ENCODE measurements around the gene MRLN.

DNA sequence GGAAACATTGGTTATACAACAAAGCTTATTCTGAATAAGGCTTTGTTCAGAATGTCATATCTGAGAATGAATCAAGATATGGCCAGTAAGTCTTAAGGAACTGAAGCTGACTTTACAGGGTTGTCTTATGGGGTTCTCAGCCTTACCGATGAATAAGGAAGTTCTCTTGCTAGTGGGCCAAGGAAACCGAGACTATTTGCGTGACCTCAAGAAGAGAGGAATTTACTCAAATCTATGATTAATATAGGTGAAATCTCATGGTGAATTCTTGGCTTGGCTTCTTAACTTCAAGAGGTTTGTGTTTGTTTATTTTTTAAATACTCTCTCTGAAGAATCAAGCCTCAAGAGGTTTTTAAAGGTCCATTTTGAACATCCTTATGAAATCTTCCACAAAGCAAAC is 4.7 kb upstream of the MRLN start:
- TF ChIP-seq, protein P1, sequence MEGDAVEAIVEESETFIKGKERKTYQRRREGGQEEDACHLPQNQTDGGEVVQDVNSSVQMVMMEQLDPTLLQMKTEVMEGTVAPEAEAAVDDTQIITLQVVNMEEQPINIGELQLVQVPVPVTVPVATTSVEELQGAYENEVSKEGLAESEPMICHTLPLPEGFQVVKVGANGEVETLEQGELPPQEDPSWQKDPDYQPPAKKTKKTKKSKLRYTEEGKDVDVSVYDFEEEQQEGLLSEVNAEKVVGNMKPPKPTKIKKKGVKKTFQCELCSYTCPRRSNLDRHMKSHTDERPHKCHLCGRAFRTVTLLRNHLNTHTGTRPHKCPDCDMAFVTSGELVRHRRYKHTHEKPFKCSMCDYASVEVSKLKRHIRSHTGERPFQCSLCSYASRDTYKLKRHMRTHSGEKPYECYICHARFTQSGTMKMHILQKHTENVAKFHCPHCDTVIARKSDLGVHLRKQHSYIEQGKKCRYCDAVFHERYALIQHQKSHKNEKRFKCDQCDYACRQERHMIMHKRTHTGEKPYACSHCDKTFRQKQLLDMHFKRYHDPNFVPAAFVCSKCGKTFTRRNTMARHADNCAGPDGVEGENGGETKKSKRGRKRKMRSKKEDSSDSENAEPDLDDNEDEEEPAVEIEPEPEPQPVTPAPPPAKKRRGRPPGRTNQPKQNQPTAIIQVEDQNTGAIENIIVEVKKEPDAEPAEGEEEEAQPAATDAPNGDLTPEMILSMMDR (IDR thresholded peaks at IDR 0.05) = no peak
- TF ChIP-seq POLR2A (IDR thresholded peaks at IDR 0.05) = no peak
- no peak for TF ChIP-seq POLR2AphosphoS5 (IDR thresholded peaks at IDR 0.05)
- TF ChIP-seq EP300 (IDR thresholded peaks at IDR 0.05) = no peak

All from stomach (tissue), 4 donors.